ENCODE data around the gene TNFAIP8.

TNFAIP8 gene

DNA sequence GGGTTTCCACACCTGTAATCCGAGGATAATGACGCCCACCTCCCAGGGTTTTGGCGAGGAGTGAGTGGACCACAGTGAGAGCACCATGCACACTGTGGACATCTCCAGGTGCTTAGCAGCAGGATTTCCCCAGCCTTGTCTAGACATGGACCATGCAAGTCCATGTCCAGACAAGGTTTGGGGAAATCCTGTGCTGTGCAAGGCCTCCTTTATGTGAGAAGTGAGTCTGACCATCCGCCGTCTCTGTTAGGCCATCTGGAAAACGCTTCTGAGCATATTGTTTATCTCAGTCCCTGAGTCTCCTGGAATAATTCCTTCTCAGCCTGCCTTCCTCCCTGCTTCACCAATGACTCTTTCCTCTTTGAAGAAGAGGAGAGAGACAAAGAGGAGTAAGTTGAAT lies 26.2 kb upstream of the TNFAIP8 start:
- no peak for FAIRE-seq

- no peak for FAIRE-seq
Measured at GRCh38 chr5:119330367-119331183, 25.2 kb upstream of the TNFAIP8 start.

DNA sequence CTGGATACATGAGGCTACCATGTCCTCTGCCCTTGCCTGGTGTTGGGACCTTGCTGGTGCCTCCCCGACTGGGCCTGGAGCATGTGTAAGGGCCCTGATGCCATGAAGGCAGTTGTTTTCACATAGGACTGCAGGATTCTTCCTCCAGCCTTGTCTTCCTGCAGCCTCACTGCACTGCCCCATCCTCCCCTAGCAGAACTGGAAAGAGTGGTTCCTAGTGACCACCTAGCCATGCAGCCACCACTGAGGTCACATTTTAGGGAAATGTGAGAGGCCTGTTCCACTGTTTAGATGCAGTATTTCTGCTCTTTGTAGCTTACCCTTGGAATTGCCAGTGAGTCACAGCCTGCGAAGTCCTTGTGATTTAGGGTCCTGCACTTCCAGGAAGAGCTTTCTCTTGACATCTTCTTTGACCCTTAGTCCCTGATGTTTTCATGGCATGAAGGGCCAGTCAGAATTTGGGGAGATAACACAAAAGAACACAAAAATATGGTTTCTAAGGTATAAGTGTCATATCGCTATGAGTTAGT lies 24.2 kb upstream of the TNFAIP8 start:
- FAIRE-seq: no peak

- FAIRE-seq: no peak
Measured at GRCh38 chr5:119332208-119332607, 23.6 kb upstream of the TNFAIP8 start.

DNA sequence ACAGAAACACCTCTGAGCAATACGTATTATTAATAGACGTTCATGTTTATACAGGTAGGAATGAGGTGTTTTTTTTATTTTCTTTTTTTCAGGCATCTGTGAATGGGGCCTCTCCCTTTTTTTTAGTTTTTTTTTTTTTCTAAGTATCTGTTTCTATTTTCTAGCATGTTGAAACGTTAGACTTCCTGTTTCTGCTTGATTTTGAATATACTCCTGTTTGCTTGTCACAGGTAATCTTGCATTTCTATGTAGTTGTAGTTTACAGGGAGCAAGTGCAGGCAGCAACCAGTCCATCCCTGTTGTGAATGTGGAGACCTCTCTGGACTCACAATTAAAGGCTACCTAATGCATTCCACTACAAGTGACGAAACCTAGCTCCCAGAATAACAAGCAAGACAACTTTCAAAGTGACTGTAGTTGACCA lies 22.8 kb upstream of the TNFAIP8 start:
- FAIRE-seq: no peak

DNA sequence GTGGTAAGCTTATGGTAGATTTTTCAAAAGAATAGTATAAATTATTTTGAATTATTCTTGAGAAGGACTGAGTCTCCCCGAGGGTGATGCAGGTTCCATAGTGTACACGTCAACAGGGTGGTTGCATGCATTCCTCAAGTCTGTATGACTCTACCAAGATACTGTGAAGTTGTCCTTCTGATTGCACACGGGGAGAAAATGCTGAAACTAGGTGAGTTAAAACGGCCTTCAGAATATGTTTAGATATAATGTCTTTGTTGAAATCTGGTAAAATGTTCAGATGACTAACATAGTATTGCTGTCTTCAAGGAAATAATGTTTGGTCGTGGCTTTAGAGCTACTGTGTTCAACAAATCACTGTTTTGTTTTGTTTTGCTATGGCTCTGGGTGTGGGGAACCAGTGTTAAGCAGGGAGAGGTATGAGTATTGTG lies 22.4 kb upstream of the TNFAIP8 start:
- FAIRE-seq: no peak

DNA sequence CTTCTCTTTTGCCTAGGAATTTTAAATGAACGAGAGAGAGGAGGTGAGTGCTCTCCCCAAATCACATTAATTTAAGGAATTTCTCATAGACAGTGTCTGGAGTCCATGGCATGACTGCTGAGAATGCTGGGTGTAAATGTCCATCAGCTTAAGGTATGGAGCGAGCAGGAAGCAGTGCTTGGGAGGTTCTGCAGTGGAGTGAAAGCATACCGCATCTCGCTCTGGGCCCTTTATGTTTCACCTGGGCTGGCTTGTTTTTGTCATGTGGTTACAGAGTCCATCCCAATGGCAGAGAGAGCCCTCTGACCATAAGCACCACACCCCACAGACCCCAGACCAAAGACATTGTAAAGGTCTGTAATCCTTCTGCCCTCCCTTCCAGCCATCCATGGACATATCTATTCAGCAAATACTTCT lies 20.6 kb upstream of the TNFAIP8 start:
- FAIRE-seq: no peak

GRCh38 chr5:119336262-119336661 lies 19.6 kb upstream of the TNFAIP8 start:
- no peak for FAIRE-seq

- FAIRE-seq: no peak
Measured at GRCh38 chr5:119336845-119337580, 18.8 kb upstream of the TNFAIP8 start.

DNA sequence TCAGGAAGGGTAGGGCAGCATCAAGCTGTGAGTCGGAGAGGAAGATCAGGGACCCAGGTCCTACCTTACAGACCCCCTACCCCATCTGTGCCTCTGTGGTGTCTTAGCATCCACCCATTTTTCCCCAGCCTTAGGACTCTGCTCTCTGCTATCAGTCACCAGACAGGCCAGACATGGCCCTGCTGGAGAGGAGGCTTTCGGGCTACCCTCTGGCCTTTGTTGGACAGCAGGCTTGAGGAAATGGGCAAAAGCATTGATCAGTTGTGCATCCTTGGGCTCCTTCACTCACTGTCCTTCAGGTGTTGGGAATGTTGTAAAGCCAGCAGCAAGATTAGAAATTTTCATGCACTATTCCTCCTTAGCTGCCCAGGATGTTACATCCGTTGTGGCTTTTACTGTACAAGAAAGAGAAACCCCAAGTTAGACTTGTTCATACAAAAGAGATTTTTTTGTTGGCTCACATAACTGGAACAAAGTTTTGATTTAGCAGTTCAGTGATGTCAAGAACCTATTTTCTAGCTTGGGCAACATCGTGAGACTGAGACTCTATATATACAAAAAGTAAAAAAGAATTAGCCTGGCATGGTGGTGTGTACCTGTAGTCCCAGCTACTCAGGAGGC lies 17.4 kb upstream of the TNFAIP8 start:
- FAIRE-seq: no peak

GRCh38 chr5:119339344-119339743 lies 16.5 kb upstream of the TNFAIP8 start:
- no peak for FAIRE-seq

- FAIRE-seq: no peak
Measured at GRCh38 chr5:119339965-119340364, 15.9 kb upstream of the TNFAIP8 start.

DNA sequence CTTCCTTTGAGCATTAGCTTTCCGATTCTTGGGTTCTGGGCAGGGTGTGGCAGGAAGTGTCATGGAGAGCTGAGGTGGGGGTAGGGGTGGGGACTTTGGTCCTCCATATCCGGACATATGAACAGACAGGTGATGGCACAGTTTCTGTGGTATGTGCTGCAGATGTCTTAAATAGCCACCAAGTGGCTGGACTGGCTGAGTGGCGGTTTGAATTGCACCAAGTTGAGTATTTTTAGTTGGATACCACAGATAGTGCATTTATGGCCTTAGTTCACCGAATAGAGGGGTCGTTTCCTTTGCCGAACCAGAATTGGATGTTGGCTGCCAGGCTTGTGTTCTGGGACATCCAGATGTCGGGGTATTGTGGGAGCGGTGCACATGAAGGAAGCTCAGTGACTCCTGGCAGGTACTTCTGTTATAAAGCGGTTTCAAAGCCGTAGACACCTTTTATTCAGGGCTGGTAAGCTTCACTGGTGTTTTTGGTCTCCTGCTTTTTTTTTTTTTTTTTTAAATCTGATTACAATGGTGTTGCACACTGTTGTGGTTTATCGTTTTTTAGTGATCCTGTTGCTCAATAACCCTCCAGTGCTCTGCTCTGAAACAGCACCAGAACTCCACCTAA lies 15.1 kb upstream of the TNFAIP8 start:
- no peak for FAIRE-seq

DNA sequence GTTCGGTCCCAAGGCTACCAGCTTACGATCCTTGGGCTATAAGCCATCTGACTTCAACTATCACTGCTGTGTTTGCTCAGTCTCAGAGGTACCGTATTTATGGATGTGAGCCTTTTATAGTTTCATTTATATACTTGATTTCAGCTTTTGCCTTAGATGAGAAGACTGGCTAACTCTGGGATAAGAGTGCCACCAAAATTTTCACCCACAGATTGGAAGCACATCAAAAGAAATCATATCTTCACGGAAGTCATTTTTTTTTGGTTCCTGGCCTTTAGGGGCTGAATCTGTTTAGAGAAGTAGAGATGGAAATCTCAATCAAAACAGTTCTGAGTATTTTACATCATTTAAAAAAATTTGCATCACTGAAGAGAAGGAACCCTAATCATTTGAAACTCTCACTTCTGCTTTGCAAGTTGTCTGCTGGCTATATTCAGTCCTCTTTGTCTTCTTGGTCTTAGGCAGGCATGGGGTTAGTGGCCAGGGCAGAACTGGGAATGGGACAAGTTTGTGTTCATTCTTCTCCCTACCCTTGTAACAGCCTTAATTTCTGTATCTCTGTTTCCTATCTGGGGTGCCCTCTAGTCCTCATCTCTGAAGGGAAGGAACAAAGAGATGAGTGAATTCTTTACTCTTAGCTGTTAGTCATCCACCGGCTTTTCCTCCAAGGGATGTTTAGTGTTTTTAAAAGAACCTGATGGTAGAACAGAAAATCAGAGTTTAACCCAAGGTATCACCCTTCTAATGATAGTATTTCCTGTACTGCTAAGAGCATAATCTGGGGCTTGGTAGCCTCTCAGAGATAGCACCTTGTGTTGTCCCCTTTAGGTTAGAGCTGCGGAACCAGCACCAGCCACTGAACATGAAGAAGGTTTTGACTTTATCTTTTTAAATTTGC lies 14.1 kb upstream of the TNFAIP8 start:
- FAIRE-seq: no peak

DNA sequence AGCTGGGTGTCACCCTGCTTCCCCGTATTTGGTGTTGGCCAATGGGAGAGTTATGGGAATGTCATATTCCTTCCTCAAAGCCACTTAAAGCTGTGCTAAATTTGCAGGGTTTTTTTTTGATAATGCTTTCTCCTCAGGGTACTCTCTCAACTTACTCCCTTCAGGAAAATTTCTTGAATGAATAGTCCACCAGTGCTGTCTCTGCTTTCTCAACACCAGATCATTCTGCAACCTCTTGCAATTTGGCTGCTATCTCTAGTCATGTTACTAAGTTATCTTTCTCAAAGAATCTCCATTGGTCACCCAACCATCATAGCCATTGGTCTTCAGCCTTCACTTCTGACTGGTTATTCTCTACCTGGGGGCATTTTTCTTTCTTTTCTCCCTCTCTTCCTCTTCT lies 13.4 kb upstream of the TNFAIP8 start:
- FAIRE-seq: no peak

- FAIRE-seq: no peak
Measured at GRCh38 chr5:119343052-119343451, 12.8 kb upstream of the TNFAIP8 start.

DNA sequence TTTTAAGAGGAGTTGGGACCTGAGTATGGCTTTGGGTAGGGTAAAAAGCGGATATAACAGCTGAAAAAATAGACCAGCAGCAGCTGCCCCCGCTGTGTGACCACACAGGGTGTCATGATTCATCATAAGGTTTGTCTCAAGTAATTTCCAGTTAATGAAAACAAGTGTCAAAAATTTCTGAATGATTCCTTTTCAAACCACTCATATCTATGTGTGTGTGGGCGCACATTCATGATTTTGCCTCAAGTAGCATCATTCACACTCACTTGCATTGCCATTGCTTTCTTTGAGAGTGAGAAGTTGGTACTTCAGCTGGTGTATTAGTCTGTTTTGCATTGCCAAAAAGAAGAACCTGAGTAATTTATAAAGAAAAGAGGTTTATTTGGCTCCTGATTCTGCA lies 12.1 kb upstream of the TNFAIP8 start:
- FAIRE-seq: no peak

GRCh38 chr5:119344231-119344630 lies 11.6 kb upstream of the TNFAIP8 start:
- FAIRE-seq: no peak

- no peak for FAIRE-seq
Measured at GRCh38 chr5:119345861-119346260, 10.0 kb upstream of the TNFAIP8 start.

DNA sequence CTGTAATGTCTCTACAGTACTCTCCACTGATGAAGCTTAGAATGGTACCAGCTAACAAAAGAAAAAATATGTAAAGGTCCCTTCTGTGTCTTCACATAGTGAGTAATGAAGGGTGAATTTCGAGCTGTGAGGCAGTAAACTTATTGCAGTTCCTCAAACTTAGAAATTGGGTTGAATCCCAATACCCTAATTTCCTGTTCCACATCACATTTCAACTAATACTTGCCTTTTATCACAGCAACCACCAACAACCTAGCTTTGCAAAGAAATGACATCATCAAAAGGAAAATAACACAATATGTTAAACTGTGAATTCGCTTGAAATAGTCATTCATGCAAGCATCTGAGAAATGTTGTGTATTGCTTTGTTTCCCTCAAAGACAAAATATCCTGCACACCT lies 9.4 kb upstream of the TNFAIP8 start:
- no peak for FAIRE-seq

GRCh38 chr5:119347574-119347973 lies 8.2 kb upstream of the TNFAIP8 start:
- FAIRE-seq: no peak

- FAIRE-seq: no peak
Measured at GRCh38 chr5:119347991-119348390, 7.8 kb upstream of the TNFAIP8 start.
